ENCODE data around the gene MERTK. TPM values are rescaled to one million over a fixed set of nuclear protein-coding genes. Genes with fewer than 3 reads are reported as not detected.
A peak's percentile ranks its signal among the peaks of the same experiment; 100 is the strongest.

The MERTK gene
- total RNA-seq, 4 donors from 2014 or later = 10.8 to 28.6 (median 11.6) TPM

DNA sequence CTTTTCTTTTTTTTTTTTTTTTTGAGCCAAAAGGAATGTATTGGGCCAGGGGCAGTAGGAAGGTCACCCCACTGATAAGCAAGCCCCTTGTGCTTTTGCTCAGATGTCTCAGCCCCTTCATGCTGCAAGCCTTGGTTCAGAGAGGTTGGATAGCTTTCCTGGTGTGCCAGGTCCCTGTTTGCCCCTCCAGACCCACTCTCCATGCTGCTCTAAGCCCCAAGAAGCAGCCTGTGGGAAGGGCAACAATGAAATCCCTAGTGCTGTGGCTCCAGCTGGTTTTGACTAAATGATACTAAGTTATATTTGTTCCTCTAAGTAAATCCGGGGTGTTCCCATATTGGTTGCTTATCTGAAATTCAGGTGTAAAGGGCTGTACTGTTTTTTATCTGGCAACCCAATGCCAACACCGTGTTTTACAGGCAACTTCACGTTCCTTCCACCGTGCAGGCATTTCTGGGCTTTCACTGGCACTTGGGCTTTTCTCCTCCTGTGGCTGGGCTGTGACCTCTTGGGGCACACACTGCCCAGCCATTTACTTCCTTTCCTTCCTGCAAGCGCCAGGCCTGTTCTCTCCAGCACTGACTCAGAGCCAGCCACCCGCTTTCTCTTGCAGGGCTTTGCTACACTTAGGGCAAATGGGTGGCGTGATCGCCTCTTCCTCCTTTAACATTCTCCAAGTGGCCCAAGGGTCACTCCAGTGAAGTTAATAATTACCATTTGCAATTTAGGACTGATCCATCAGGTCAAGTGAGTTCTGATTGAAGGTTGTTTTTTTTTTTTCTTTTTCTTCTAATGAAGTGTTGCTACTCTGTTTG is 21.6 kb downstream of the MERTK start:
- Histone ChIP-seq H3K36me3 (no peaks in the 10 kb centered on the region), H3K9me3 (no peaks in the 10 kb centered on the region), H3K27ac (peak overlapping the region; percentile 51 to 74 (median 60)), H3K27me3 (no peaks in the 10 kb centered on the region), H3K4me3 (no peak overlapping the region), H3K4me1 (peaks cover 4 to 21% (median 17%) of the 10 kb centered on the region in 4 donors)
- in situ Hi-C loops (cut with MboI; ENCODE audit: low pct_ligation_motif_present in 1 of 4, low pct_unique_long_range_greater_than_20kb in 1 of 4, low sequenced_read_pairs in 3 of 4) (no loop called here), intact Hi-C loops (cut with DNase I; ENCODE audit: low total_unique reads) (no loop called here)
- WGBS, 2 donors (ENCODE audit: low coverage in 1 of 2) = 55 to 56% methylated on average over 7 to 8 of the region's 8 CpGs
- TF ChIP-seq CTCF (IDR thresholded peaks at IDR 0.05) = no peak
- TF ChIP-seq POLR2A (IDR thresholded peaks at IDR 0.05) = peak; percentile 17
- peak in 1 of 3 donors; percentile 42 for TF ChIP-seq POLR2AphosphoS5 (IDR thresholded peaks at IDR 0.05)
- TF ChIP-seq EP300 (IDR thresholded peaks at IDR 0.05; ENCODE audit: low read depth) = no peak
- DNase-seq = peak; percentile 81

GRCh38 chr2:111923276-111923804 is 24.9 kb downstream of the MERTK start:
- Histone ChIP-seq H3K9me3 (no peaks in the 10 kb centered on the region), H3K27me3 (no peaks in the 10 kb centered on the region), H3K4me1 (peaks cover 4 to 20% (median 17%) of the 10 kb centered on the region in 4 donors), H3K27ac (no peak overlapping the region), H3K36me3 (no peaks in the 10 kb centered on the region), H3K4me3 (no peak overlapping the region)
- DNase-seq = no peak
- in situ Hi-C loops (cut with MboI; ENCODE audit: low pct_ligation_motif_present in 1 of 4, low pct_unique_long_range_greater_than_20kb in 1 of 4, low sequenced_read_pairs in 3 of 4) = no loop called here
- intact Hi-C loops (cut with DNase I; ENCODE audit: low total_unique reads) = no loop called here
- WGBS, 2 donors (ENCODE audit: low coverage in 1 of 2) = 80 to 93% methylated on average over 2 to 4 of the region's 4 CpGs
- TF ChIP-seq POLR2AphosphoS5 (IDR thresholded peaks at IDR 0.05) (no peak), POLR2A (IDR thresholded peaks at IDR 0.05) (no peak), EP300 (IDR thresholded peaks at IDR 0.05; ENCODE audit: low read depth) (no peak), CTCF (IDR thresholded peaks at IDR 0.05) (no peak)

DNA sequence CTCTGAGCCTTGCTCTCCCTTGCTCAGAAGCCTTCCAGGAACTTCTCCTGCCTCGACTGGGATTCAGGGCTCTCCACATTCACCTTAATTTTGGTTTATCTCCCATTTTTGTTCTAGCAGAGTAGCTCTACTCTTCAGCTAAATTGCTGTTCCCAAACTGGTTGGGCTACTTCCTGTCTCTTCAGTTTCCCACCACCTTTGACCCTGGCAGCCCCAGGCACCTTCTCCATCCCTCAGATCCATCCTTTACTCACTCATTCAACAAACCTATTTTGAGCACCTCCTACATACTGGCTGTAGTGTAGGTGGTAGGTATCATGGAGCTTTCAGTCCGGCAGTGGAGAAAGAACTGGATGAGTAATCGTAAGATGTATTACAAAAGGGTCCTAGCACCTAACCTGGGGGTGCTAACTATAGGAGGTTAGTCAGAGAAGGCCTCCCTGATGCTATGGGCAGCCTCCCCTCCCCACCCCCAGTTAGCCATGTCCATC is 26.3 kb downstream of the MERTK start:
- Histone ChIP-seq H3K4me3 (no peak overlapping the region), H3K36me3 (no peaks in the 10 kb centered on the region), H3K27ac (no peak overlapping the region), H3K27me3 (no peaks in the 10 kb centered on the region), H3K4me1 (peaks cover 4 to 9% (median 7%) of the 10 kb centered on the region in 4 donors), H3K9me3 (no peaks in the 10 kb centered on the region)
- no peak for DNase-seq
- TF ChIP-seq POLR2A (IDR thresholded peaks at IDR 0.05) (no peak), POLR2AphosphoS5 (IDR thresholded peaks at IDR 0.05) (no peak), CTCF (IDR thresholded peaks at IDR 0.05) (no peak), EP300 (IDR thresholded peaks at IDR 0.05; ENCODE audit: low read depth) (no peak)
- 79 to 90% methylated on average over 2 to 3 of the region's 3 CpGs for WGBS, 2 donors (ENCODE audit: low coverage in 1 of 2)
- in situ Hi-C loops (cut with MboI; ENCODE audit: low pct_ligation_motif_present in 1 of 4, low pct_unique_long_range_greater_than_20kb in 1 of 4, low sequenced_read_pairs in 3 of 4) (no loop called here), intact Hi-C loops (cut with DNase I; ENCODE audit: low total_unique reads) (no loop called here)

DNA sequence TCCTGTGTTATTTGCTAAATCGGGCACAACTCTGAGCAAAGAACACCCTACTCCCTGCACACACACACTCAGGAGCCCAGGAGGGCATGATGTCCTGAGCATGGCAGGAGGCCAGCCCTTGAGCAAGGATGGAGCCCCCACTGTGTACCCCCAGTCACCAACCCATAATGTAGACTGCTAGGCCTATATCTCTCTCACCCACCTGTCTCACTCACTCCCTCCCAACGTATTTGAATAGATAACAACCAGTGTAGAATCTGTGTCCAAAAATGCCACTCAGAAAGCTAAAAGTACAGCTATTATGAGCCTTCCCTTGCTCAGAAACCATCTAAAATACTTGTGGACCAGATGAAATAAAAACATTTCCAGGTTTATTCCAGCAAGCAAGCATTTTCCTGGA is 29.3 kb downstream of the MERTK start:
- Histone ChIP-seq H3K4me3 (no peak overlapping the region), H3K27ac (no peak overlapping the region), H3K27me3 (no peaks in the 10 kb centered on the region), H3K36me3 (no peaks in the 10 kb centered on the region), H3K4me1 (no peaks in the 10 kb centered on the region), H3K9me3 (no peaks in the 10 kb centered on the region)
- intact Hi-C loops (cut with DNase I; ENCODE audit: low total_unique reads) = no loop called here
- in situ Hi-C loops (cut with MboI; ENCODE audit: low pct_ligation_motif_present in 1 of 4, low pct_unique_long_range_greater_than_20kb in 1 of 4, low sequenced_read_pairs in 3 of 4) = no loop called here
- DNase-seq = no peak
- TF ChIP-seq POLR2AphosphoS5 (IDR thresholded peaks at IDR 0.05) = no peak
- no peak for TF ChIP-seq POLR2A (IDR thresholded peaks at IDR 0.05)
- TF ChIP-seq EP300 (IDR thresholded peaks at IDR 0.05; ENCODE audit: low read depth) = no peak
- TF ChIP-seq CTCF (IDR thresholded peaks at IDR 0.05) = no peak
- WGBS, 2 donors (ENCODE audit: low coverage in 1 of 2) = 93% methylated on average over 2 of the region's 2 CpGs; no CpG with 5 or more reads in 1 of the 2 donors
